NB4 (cell line): ENCODE results near the gene MTFMT.

Source experiments
- CTCF ChIP-seq: IDR thresholded peaks from one replicate; pipeline ENCODE4 v1.5.1; 2012; ENCODE audit warnings: low read depth, low read length
- POLR2A ChIP-seq: IDR thresholded peaks from 2 replicates; pipeline ENCODE4 v1.6.1; 2011; ENCODE audit warnings: mild to moderate bottlenecking; ENCODE audit not compliant: insufficient read length; ENCODE audit errors: extremely low read depth

DNA sequence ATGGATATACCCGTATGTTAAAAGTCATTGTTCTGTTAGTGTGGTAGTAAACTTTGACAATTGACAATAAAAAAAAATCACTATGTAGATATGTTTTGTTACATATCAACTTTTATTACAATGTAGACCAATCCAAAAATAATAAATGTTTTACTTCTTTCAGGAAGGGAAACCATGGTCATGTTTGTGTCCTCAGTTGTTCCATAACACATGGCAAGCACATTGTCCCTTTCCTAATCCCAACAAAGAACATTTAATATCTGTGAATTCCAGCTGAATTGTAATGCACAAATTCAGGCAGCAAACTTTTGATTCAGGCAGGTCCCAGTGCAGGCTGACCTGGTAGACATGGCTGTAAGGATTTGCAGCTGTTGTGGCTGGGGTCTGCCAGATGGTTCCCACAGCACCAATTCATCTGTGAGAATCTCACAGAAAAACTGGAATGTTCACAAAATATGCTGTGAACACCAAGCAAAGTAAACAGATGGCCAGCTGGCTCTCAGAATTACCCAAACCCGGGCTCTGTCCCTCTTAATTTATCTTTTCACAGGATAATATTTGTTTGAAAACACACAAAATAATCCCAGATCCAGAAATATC lies 37.8 kb downstream of the MTFMT start:
- no peak for TF ChIP-seq CTCF
- TF ChIP-seq POLR2A = no peak
